Neural progenitor cell (in vitro differentiated cells): ENCODE measurements around the gene ATP8A1. TPM values are rescaled to one million over a fixed set of nuclear protein-coding genes. Genes with fewer than 3 reads are reported as not detected.

Source experiments
- DNase-seq: peaks from one replicate; pipeline ENCODE4 v3.0.0-alpha.2; 2016; ENCODE audit warnings: low spot score
- H2AFZ ChIP-seq: fragments of 200-600 bp; sonication (generic); replicated peaks from 2 replicates; pipeline ENCODE4 v1.6.1; 2016; ENCODE audit warnings: antibody characterized with exemption
- H3F3A ChIP-seq: fragments of 200-600 bp; sonication (generic); 2 replicates; pipeline ENCODE4 v1.6.1; 2016; ENCODE audit warnings: antibody characterized with exemption, low read depth
- H3K27ac ChIP-seq: fragments of 200-600 bp; sonication (generic); 2 replicates; pipeline ENCODE4 v1.5.1; 2016; ENCODE audit warnings: mild to moderate bottlenecking
- H3K27me3 ChIP-seq: fragments of 200-600 bp; sonication (generic); 2 replicates; pipeline ENCODE4 v1.6.1; 2016; ENCODE audit warnings: mild to moderate bottlenecking, moderate library complexity
- H3K36me3 ChIP-seq: fragments of 200-600 bp; sonication (generic); 2 replicates; pipeline ENCODE4 v1.5.1; 2016
- H3K4me1 ChIP-seq: fragments of 200-600 bp; sonication (generic); 2 replicates; pipeline ENCODE4 v1.6.1; 2016; ENCODE audit warnings: mixed run types
- H3K4me2 ChIP-seq: fragments of 200-600 bp; sonication (generic); 2 replicates; pipeline ENCODE4 v1.6.1; 2016
- H3K4me3 ChIP-seq: fragments of 200-600 bp; sonication (generic); 2 replicates; pipeline ENCODE4 v1.5.1; 2016
- H3K79me2 ChIP-seq: fragments of 200-600 bp; sonication (generic); 2 replicates; pipeline ENCODE4 v1.6.1; 2016; ENCODE audit warnings: low read depth
- H3K9ac ChIP-seq: fragments of 200-600 bp; sonication (generic); 2 replicates; pipeline ENCODE4 v1.6.1; 2016
- H3K9me3 ChIP-seq: fragments of 200-600 bp; sonication (generic); 2 replicates; pipeline ENCODE4 v1.5.1; 2016; ENCODE audit warnings: low read depth
- H4K20me1 ChIP-seq: fragments of 200-600 bp; sonication (generic); 2 replicates; pipeline ENCODE4 v1.6.1; 2016; ENCODE audit warnings: low read depth
- H3K27ac Mint-ChIP-seq: 3 replicates; pipeline ENCODE4 v1.8.0; 2021; ENCODE audit warnings: mixed read lengths
- H3K27me3 Mint-ChIP-seq: 2 replicates; pipeline ENCODE4 v1.8.0; 2022; ENCODE audit warnings: low read depth, mild to moderate bottlenecking, inconsistent platforms, moderate library complexity, mixed read lengths; ENCODE audit not compliant: insufficient read depth
- H3K36me3 Mint-ChIP-seq: 3 replicates; pipeline ENCODE4 v1.8.0; 2021; ENCODE audit warnings: mixed read lengths
- H3K4me1 Mint-ChIP-seq: 3 replicates; pipeline ENCODE4 v1.8.0; 2021; ENCODE audit warnings: mixed read lengths
- H3K4me3 Mint-ChIP-seq: 3 replicates; pipeline ENCODE4 v1.8.0; 2021; ENCODE audit warnings: mild to moderate bottlenecking, moderate library complexity, mixed read lengths
- H3K9me3 Mint-ChIP-seq: 3 replicates; pipeline ENCODE4 v1.8.0; 2020; ENCODE audit warnings: mixed read lengths
- CTCF ChIP-seq: fragments of 200-600 bp; sonication (generic); IDR thresholded peaks from 2 replicates; pipeline ENCODE4 v1.5.1; 2017; ENCODE audit warnings: antibody characterized with exemption, mild to moderate bottlenecking
- EZH2 ChIP-seq: fragments of 200-600 bp; sonication (generic); IDR thresholded peaks from 2 replicates; pipeline ENCODE4 v1.6.1; 2017; ENCODE audit warnings: antibody characterized with exemption, mild to moderate bottlenecking, moderate library complexity
- EZH2phosphoT487 ChIP-seq: fragments of 200-600 bp; sonication (generic); IDR thresholded peaks from 2 replicates; pipeline ENCODE4 v1.6.1; 2017; ENCODE audit warnings: antibody characterized with exemption
- total RNA-seq: library from RNA; depleted of rRNA; stranded (reverse); fragments of >200 nt; gene quantifications from 2 replicates; pipeline ENCODE4 v1.2.3, GENCODE V29; 2015; ENCODE audit warnings: low replicate concordance

ATP8A1 gene
- total RNA-seq, 1 donor from 2014 or later: 46.1 TPM

DNA sequence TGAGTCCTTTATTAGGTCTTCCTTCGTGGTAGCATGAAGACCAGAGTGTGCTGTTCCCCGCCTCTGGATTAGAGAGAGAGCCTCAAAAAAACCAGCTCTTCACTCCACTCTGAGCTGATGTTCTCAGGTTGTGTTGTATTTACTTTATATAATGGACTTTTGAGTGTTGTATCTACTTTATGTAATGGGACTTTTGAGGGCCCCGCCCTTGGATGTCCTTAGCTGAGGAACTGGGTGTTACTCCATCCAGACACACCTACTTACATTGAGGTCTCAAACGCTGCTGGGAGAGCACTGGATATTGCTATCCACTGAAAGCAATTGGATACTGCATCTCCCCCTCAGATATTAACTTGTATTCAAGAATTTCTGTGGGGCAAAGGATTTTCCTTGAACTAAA, 28.2 kb downstream of the ATP8A1 start:
- Histone ChIP-seq H3K4me1 (peaks cover 12% of the 10 kb centered on the region), H4K20me1 (no peaks in the 10 kb centered on the region), H3K9ac (no peak overlapping the region), H3K36me3 (no peaks in the 10 kb centered on the region), H3K27ac (no peak overlapping the region), H3K9me3 (no peaks in the 10 kb centered on the region), H2AFZ (no peak overlapping the region), H3K4me3 (no peak overlapping the region), H3K79me2 (no peaks in the 10 kb centered on the region), H3F3A (no peaks in the 10 kb centered on the region), H3K27me3 (no peaks in the 10 kb centered on the region), H3K4me2 (no peak overlapping the region)
- H3K27me3 Mint-ChIP-seq: no peaks in the 10 kb centered on the region
- no peaks in the 10 kb centered on the region for H3K9me3 Mint-ChIP-seq
- no peak overlapping the region for H3K27ac Mint-ChIP-seq
- no peak for DNase-seq
- no peak for TF ChIP-seq EZH2
- no peak for TF ChIP-seq EZH2phosphoT487
- TF ChIP-seq CTCF: no peak
- H3K4me1 Mint-ChIP-seq: peaks cover 6% of the 10 kb centered on the region
- no peak overlapping the region for H3K4me3 Mint-ChIP-seq
- no peaks in the 10 kb centered on the region for H3K36me3 Mint-ChIP-seq

GRCh38 chr4:42627885-42628646, 28.8 kb downstream of the ATP8A1 start:
- Histone ChIP-seq H2AFZ (no peak overlapping the region), H4K20me1 (no peaks in the 10 kb centered on the region), H3K79me2 (no peaks in the 10 kb centered on the region), H3F3A (no peaks in the 10 kb centered on the region), H3K9me3 (no peaks in the 10 kb centered on the region), H3K4me3 (no peak overlapping the region), H3K27me3 (no peaks in the 10 kb centered on the region), H3K4me2 (no peak overlapping the region), H3K36me3 (no peaks in the 10 kb centered on the region), H3K9ac (no peak overlapping the region), H3K27ac (no peak overlapping the region), H3K4me1 (peaks cover 6% of the 10 kb centered on the region)
- Mint-ChIP-seq H3K4me3 (no peak overlapping the region), H3K9me3 (peaks cover 3% of the 10 kb centered on the region), H3K36me3 (peaks cover 2% of the 10 kb centered on the region), H3K27me3 (no peaks in the 10 kb centered on the region), H3K4me1 (peaks cover 3% of the 10 kb centered on the region), H3K27ac (no peak overlapping the region)
- TF ChIP-seq EZH2phosphoT487 (no peak), EZH2 (no peak), CTCF (no peak)
- DNase-seq: no peak

DNA sequence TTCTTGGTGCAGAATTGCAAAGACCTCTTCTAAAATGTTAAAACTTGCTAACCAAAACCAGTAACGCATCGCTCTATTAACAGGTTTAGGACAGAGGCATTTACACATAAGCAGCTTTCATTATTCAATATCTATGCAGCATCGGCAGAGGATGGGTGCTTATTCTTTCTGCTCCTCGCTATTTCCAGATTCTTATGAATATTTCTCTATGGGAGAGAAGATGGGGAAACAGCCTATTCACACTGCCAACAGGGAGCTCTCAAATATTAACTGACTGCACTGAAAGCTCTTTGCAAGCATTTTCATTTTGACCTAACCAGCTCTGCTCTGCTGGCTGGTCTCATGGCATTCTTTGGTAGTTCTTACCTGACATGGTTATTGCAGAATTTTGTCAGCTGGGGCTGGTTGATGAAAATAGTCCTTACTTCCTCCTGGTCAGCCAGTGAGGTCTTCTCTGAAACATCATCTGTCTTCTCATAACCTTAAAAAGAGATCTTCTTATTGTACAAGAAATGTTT, 30.2 kb downstream of the ATP8A1 start:
- H3K4me1 Mint-ChIP-seq: peaks cover 3% of the 10 kb centered on the region
- no peak overlapping the region for H3K27ac Mint-ChIP-seq
- H4K20me1 ChIP-seq: no peaks in the 10 kb centered on the region

More for the DNA sequence above, 30.2 kb downstream of the ATP8A1 start:
- Histone ChIP-seq H3K27ac (no peak overlapping the region), H3K79me2 (no peaks in the 10 kb centered on the region), H3F3A (no peaks in the 10 kb centered on the region), H3K9ac (no peak overlapping the region), H3K9me3 (no peaks in the 10 kb centered on the region), H3K4me3 (no peak overlapping the region), H3K4me2 (no peak overlapping the region), H3K27me3 (no peaks in the 10 kb centered on the region), H3K36me3 (no peaks in the 10 kb centered on the region), H2AFZ (no peak overlapping the region), H3K4me1 (peaks cover 5% of the 10 kb centered on the region)
- Mint-ChIP-seq H3K9me3 (peaks cover 3% of the 10 kb centered on the region), H3K36me3 (peaks cover 4% of the 10 kb centered on the region), H3K4me3 (no peak overlapping the region), H3K27me3 (peaks cover 2% of the 10 kb centered on the region)
- TF ChIP-seq CTCF (no peak), EZH2phosphoT487 (no peak), EZH2 (no peak)
- DNase-seq: no peak
